Astrocyte of the spinal cord (primary cell): ENCODE data around the gene TM4SF18.

Experiments used
- DNase-seq: peaks from one replicate; pipeline ENCODE4 v3.0.0; 2011; ENCODE audit warnings: low read depth, low spot score
- H3K4me3 ChIP-seq: 2 replicates; pipeline ENCODE4 v1.5.1; 2011; ENCODE audit warnings: low read depth, mild to moderate bottlenecking, low read length, moderate library complexity
- in situ Hi-C: cut with HindIII; loops from 2 replicates; pipeline ENCODE4 v1.10.0; 2017; ENCODE audit warnings: low sequenced_read_pairs
- TF ChIP-seq, protein P1 (sequence below): IDR thresholded peaks from 2 replicates; pipeline ENCODE4 v1.5.1; 2012; ENCODE audit warnings: low read depth, mild to moderate bottlenecking, low read length, inconsistent platforms

The TM4SF18 gene

DNA sequence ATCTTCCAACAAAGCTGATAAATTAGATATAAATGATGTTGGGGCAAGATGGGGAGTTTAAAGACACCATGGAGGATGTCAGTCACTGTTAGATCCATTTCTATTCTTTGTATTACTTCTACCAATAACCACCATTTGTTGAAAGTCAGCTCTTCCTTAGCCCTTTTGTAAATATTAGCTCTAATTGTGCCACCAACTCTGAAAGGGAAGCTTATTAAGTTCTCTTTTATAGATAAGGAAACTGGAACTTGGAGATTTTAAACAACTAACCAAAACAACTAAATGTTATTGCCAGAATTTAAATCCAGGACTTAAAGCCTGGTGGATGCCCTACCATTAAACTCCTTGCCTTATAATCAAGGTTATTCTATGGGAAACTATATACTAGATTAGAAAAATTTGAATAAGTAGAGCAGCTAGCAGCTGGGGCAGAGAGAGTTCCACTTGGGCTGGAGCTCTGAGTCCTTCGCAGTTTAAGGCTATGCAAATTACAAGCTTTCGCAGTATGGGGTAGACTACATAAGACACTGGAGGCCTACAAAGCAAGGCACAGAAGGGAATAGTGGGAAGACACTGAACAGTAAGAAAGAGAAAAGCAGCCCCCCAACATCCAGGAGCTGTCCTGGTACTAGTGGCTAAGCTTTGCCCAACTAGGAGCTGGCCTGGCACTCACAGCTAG lies 52.6 kb downstream of the TM4SF18 start:
- in situ Hi-C loops: no loop called here
- TF ChIP-seq, protein P1, sequence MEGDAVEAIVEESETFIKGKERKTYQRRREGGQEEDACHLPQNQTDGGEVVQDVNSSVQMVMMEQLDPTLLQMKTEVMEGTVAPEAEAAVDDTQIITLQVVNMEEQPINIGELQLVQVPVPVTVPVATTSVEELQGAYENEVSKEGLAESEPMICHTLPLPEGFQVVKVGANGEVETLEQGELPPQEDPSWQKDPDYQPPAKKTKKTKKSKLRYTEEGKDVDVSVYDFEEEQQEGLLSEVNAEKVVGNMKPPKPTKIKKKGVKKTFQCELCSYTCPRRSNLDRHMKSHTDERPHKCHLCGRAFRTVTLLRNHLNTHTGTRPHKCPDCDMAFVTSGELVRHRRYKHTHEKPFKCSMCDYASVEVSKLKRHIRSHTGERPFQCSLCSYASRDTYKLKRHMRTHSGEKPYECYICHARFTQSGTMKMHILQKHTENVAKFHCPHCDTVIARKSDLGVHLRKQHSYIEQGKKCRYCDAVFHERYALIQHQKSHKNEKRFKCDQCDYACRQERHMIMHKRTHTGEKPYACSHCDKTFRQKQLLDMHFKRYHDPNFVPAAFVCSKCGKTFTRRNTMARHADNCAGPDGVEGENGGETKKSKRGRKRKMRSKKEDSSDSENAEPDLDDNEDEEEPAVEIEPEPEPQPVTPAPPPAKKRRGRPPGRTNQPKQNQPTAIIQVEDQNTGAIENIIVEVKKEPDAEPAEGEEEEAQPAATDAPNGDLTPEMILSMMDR: no peak
- no peak for DNase-seq
- H3K4me3 ChIP-seq: no peak overlapping the region

DNA sequence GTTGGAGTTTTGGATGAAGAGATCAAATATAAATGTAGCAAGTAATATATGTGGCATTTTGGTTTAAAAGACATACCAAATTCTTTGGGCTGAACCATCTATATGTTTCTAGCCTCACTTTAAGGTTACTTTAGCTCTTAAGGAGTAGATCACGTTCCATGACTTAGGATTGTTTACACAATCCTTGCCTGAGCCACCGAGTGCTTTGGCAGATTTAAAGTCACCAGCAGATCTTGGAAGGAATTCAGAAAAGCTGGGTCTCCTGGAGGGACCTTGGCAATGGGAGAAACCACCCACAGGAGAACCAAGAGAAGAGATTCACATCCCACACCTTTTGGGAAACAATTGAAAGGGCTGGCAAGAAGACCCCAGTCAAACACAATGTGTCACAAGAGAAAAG lies 54.5 kb downstream of the TM4SF18 start:
- in situ Hi-C loops: no loop called here
- TF ChIP-seq, protein P1: no peak
- DNase-seq: no peak
- H3K4me3 ChIP-seq: no peak overlapping the region

DNA sequence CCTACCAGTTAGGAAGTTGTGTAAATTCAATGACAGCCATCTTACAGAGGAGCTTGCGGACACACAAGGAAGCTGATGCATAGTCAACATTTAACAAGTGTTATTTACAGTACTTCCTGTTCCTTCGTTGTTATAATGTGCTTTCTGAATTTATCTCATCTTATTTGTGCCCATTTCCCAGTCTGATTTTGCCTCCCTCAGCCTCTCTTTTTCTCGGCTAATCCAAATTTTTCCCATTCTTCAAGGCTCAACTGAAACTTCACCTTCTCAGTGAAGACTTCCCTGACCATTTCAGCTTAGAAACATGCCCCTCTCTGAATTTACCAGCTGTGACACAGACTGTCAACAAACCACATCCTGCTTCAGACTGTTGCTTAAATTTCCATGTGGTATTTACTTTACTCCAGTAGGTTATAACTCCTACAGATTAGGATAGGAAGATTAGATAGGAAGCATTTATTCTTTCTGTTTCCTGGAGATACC lies 56.1 kb downstream of the TM4SF18 start:
- no peak overlapping the region for H3K4me3 ChIP-seq
- in situ Hi-C loops: no loop called here
- DNase-seq: peak; percentile 83
- TF ChIP-seq, protein P1: no peak

DNA sequence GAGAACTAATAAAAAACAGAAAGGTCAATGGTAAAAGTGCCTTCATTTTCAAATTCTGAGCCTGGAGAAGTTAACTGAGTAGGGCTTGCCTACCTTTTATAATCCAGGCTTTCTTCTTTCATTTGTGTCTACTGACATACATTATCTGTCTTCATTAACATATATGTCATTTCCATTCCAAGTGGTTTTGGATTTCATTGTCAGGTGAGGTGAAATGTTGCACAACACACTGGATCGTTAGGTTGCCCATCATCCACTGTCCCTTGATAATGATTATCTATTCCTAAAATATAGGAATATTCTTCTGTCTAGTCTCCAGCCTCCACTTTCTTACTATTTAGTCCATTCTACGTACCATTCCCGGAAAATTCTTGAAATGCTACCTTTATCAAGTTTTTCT lies 56.8 kb downstream of the TM4SF18 start:
- no peak overlapping the region for H3K4me3 ChIP-seq
- TF ChIP-seq, protein P1: no peak
- in situ Hi-C loops: no loop called here
- no peak for DNase-seq

DNA sequence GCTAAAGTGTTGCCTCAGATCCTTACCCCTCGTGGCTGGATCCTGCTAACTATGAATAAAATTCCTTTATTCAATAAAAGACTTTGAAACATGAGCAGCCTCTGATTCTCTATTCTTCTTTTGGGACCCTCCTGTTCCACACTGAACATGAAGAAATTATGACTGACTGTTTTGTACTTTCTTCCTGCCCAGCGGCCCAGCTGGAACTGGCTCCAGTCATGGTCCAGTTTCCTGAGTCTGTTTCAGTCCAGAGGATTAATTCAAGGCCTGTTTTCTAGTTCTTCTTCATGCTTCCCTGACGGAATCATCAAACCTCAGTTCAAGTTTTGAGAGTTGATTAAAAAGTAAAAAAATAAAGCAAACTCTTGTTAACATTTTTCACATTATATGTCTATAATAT lies 59.2 kb downstream of the TM4SF18 start:
- DNase-seq: no peak
- in situ Hi-C loops: no loop called here
- H3K4me3 ChIP-seq: no peak overlapping the region
- TF ChIP-seq, protein P1: no peak

DNA sequence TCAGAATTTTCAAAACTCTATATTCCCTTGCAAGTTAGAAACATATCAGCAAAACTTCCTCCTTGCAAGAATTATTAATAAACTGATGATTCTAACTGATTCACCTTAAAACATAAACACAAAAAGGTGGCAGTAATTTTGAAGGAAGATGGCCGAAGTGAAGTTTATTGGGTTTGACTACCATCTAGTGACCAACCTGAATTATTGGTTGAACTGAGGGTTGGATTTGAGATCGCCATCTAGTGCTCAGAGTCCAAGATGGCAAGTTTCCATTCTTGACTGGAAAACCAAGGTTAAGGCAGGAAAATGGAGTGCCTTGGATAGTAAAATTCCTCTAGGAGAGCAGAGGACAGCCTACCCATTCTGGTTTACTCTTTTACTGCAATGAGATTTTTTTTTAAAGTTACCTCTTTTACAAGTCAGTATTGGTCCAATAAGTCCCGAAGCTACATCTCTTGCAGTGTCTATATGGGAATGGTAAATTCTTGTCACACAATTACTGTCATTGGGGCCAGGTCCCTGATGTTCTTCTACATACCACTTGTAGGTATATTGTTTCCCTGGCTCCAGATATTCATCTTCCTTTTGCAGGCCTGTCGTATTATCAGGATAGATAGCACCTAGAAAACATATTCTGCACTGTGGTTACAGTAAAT lies 60.2 kb downstream of the TM4SF18 start:
- H3K4me3 ChIP-seq: no peak overlapping the region
- TF ChIP-seq, protein P1: peak; percentile 93
- in situ Hi-C loops: no loop called here
- DNase-seq: peak; percentile 87
